ENCODE measurements around the gene LRFN2.

GRCh38 chr6:40353197-40353966, 233.8 kb downstream of the LRFN2 start:
- no peak for TF ChIP-seq FOXK2 (IDR thresholded peaks at IDR 0.05)
- no peak for TF ChIP-seq BHLHE40 (IDR thresholded peaks at IDR 0.05; ENCODE audit: borderline replicate concordance)
- TF ChIP-seq ARNT (IDR thresholded peaks at IDR 0.05): no peak
- no peak for TF ChIP-seq PKNOX1 (IDR thresholded peaks at IDR 0.05)
- no peak for TF ChIP-seq SP1 (IDR thresholded peaks at IDR 0.05)
- TF ChIP-seq NFRKB (IDR thresholded peaks at IDR 0.05): no peak
- TF ChIP-seq SUZ12 (IDR thresholded peaks at IDR 0.05): no peak
- TF ChIP-seq HDGF (IDR thresholded peaks at IDR 0.05; ENCODE audit: borderline replicate concordance): no peak
- no peak for TF ChIP-seq ZNF384 (IDR thresholded peaks at IDR 0.05)
- TF ChIP-seq FOXM1 (IDR thresholded peaks at IDR 0.05; ENCODE audit: borderline replicate concordance): no peak
- TF ChIP-seq ELF4 (IDR thresholded peaks at IDR 0.05): no peak
- TF ChIP-seq CTBP1 (IDR thresholded peaks at IDR 0.05; ENCODE audit: borderline replicate concordance): no peak
- TF ChIP-seq LEF1 (IDR thresholded peaks at IDR 0.05; ENCODE audit: borderline replicate concordance): no peak
